ENCODE data around the gene CKB.

CKB gene

DNA sequence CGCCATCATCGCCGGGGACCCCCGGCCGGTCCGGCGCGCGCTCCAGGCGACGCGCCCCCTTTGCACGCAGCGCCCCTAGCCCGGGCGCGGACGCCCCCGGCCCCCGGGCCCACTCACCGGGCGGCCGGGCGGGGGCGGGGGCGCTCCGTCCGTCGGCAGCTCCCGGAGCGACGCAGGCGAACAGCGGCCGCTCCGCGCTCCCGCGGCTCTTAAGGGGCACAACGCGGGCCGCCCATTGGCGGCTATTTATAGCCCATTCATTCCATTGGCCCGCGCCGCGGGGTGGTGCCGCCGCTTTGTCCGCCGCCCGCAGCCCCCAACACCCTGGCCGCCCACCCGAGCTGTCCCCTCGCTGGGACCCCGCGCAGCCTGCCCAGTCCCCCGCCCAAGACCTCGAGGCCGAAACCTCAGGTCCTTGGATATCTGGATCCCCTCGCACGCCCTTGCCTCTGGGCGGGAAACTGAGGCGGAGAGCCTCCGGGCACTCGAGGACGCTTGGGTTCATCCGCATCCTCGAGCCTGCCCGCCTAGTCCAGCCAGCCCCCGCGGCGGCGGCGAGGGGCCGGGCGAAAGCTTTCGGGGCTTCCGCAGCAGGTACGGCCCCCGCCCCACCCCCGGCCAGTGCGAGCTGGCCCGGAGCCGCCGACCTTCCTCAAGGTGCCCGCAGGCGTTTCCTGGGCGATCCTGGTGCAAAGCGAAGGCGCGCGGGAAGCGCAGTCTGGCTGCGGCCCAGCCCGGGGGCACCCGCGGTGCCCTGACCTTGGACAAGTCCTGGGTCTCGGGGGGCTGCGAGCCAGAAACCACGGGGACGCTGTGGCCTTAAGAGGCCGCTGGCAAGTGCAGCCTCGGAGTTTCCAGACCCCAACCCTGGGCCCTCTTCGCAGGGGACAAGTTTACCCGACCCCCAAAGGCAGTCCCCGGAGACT, at the start of gene CKB:
Gene CKB, minus strand, starts transcription at position 182 of the 926 bp plus-strand sequence. CDS start 337 bp downstream, outside the sequence.
- peak; percentile 66 for DNase-seq

- DNase-seq, result no peak
These were observed 46.8 kb upstream of the CKB start for GRCh38 chr14:103569408-103569807.

GRCh38 chr14:103568952-103569351, 46.3 kb upstream of the CKB start:
- DNase-seq, result no peak

GRCh38 chr14:103563844-103564505, 41.3 kb upstream of the CKB start:
- no peak for DNase-seq

- no peak for DNase-seq
These were observed 40.6 kb upstream of the CKB start for GRCh38 chr14:103563226-103563620.

GRCh38 chr14:103562429-103563225, 40.0 kb upstream of the CKB start, which contains the start of the genes BAG5 and COA8:
Gene BAG5, minus strand, starts transcription at chr14:103562657. Its CDS starts 1,493 bp downstream, at chr14:103561164.
Gene COA8, plus strand, starts transcription at chr14:103562960. Its CDS starts 42 bp downstream, at chr14:103563002.
- peak; percentile 81 for DNase-seq

- DNase-seq, result peak; percentile 55
These were observed 39.5 kb upstream of the CKB start for GRCh38 chr14:103562179-103562428.

- DNase-seq, result peak; percentile 57
These were observed 39.0 kb upstream of the CKB start for GRCh38 chr14:103561381-103562178.

- no peak for DNase-seq
These were observed 38.1 kb upstream of the CKB start for GRCh38 chr14:103560691-103561090.

- no peak for DNase-seq
These were observed 37.1 kb upstream of the CKB start for GRCh38 chr14:103559766-103560165.

DNA sequence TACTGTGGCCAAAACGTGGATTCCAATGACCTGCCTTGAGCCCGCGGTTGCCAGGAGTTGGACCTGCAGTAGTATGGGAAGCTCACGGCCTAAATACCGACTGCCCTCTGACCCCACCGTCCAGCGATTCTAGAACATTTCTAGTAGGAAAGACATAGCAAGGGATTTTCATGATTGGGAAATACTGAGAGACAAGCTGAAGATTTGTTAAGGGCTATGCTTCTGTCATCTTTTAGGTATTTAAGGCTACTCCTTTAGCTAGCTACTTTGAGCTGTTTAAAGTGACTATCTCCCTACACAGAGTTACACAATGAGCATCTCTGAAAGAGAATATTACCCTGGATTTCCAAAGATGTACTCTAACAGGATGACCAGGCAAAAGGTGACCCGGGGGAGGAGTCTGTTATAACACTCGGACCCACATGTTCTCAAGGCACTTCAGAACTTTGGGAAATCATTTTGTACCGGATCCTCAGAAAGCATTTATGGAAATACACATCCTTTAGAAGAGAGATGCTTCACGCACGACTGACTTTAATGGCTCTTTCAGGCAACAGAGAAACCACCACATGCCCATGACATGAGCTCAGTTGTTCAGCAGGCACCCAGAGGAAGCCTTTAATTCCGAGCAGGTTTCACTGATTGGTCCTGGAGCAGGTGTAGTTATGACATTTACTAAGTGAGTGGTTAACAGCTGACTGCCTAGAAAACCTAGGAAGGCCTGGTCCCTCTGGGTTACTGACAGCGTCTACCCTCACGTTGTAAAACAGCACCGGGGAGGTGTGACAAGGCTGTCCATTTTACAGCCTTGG, 35.6 kb upstream of the CKB start:
- DNase-seq, result peak; percentile 47

DNA sequence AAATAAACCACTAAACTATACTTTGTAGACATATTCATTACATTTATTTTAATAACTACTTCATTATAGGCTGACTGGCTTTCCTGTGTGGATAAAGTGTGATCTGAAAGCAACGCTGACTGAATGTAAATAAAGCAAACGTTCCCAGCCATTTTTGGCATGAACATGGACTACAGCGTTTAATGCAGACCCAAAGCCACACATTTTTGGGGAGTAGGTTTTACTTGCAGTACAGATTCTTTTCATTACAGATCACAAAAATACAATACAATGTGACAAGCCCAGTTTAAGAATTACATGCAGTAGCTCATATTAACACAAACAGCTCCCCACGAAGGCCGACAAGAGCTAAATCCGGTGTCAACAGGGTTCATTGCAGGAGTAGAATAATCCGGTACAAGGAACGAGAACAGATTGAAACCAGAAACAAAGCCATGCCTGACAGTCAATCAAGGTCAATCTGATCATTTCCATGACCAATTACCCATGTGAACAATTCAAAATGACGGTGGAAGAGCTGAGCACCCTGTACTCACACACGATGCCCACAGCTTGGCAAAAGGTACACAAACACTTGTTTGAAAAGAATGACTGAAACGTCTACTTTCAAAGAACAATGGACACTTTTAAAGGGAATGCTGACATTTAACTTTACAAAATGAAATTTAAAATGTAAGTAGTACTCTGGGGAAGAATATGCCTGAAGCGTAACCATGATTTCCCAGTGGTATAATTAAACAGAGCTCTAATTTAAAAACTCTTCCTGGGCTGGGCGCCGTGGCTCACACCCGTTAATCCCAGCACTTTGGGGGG, 34.5 kb upstream of the CKB start:
- DNase-seq, result no peak

DNA sequence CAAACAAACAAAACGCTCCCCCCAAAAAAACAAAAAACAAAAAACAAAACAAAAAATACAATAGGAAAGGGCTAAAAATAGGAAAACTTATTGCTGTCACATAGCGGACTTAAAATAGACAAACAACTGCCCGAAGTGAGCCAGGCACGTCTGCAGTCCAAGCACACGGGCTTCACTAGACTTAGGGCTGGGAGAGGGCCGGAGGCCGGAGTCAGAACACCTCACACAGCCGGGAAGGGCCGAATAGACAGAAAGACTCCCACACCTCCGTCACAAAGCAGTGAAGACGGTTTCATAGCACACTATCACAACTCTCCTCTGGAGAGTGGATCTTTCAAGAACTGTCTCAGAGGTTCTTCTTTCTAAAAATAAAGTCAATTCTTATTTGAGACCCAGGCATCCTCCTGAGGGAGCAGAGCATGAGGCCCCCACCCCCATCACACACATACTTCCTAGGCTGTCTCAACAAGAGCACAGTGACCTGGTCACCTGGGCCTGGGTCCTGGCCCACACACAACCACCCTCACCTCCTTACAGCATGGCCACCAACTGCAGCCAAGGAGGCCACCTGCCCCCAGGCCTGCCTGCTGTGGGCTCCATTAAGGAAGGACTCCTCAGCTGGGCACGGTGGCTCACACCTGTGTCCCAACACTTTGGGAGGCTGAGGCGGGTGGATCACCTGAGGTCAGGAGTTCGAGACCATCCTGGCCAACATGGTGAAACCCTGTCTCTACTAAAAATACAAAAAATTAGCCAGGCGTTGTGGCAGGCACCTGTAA, 33.1 kb upstream of the CKB start:
- DNase-seq, result no peak

GRCh38 chr14:103552846-103553210, 30.2 kb upstream of the CKB start:
- no peak for DNase-seq

- DNase-seq, result peak; percentile 64
These were observed 29.6 kb upstream of the CKB start for GRCh38 chr14:103552011-103552845.

DNA sequence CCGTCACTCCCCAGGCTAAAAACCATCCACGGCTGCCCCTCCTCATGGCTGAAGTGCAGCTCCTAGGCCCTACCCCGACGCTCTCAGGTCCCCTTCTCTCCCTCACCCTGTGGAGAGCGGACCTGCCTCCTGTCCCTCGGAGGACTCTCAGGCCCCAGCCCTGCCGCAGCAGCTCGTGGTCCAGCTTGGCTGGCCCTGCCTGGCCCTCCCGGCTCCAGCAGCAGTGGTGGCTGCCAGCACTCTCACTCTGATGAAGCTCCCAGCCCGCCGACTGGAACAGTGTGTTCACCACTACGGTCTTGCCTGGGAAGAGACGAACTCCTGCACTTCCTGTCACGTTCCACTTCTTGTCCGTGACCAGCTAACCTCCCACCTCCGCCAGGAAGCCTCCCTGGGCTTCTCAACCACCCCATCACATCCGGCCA, 28.7 kb upstream of the CKB start:
- no peak for DNase-seq

GRCh38 chr14:103550451-103551337, 28.1 kb upstream of the CKB start:
- DNase-seq, result no peak
